ENCODE results near the gene SH3BGRL3.

DNA sequence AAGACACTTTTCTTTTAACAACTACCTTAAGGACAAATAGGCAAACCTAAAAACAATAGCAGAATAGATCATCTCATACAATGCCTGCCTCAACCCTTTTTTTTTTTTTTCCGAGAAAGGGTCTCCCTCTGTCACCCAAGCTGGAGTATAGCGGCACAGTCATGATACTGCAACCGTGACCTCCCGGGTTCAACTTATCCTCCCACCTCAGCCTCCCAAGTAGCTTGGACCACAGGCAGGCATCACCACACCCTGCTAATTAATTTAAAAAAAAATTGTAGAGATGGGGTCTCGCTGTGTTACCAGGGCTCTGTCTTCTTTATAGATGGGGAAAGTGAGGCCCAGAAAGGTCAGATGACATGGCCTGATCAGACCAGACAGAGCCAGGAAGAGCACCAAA, 7.9 kb downstream of the SH3BGRL3 start:
- TF ChIP-seq, protein P1, sequence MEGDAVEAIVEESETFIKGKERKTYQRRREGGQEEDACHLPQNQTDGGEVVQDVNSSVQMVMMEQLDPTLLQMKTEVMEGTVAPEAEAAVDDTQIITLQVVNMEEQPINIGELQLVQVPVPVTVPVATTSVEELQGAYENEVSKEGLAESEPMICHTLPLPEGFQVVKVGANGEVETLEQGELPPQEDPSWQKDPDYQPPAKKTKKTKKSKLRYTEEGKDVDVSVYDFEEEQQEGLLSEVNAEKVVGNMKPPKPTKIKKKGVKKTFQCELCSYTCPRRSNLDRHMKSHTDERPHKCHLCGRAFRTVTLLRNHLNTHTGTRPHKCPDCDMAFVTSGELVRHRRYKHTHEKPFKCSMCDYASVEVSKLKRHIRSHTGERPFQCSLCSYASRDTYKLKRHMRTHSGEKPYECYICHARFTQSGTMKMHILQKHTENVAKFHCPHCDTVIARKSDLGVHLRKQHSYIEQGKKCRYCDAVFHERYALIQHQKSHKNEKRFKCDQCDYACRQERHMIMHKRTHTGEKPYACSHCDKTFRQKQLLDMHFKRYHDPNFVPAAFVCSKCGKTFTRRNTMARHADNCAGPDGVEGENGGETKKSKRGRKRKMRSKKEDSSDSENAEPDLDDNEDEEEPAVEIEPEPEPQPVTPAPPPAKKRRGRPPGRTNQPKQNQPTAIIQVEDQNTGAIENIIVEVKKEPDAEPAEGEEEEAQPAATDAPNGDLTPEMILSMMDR (conservative IDR thresholded peaks at IDR 0.05; ENCODE audit: low read length): no peak
- no peak for TF ChIP-seq EZH2phosphoT487 (IDR thresholded peaks at IDR 0.05; ENCODE audit: borderline replicate concordance)
